Measurements from ENCODE around the gene CHSY1.

The CHSY1 gene

GRCh38 chr15:101269479-101270223, 17.8 kb upstream of the CHSY1 start:
- DNase-seq: no peak

DNA sequence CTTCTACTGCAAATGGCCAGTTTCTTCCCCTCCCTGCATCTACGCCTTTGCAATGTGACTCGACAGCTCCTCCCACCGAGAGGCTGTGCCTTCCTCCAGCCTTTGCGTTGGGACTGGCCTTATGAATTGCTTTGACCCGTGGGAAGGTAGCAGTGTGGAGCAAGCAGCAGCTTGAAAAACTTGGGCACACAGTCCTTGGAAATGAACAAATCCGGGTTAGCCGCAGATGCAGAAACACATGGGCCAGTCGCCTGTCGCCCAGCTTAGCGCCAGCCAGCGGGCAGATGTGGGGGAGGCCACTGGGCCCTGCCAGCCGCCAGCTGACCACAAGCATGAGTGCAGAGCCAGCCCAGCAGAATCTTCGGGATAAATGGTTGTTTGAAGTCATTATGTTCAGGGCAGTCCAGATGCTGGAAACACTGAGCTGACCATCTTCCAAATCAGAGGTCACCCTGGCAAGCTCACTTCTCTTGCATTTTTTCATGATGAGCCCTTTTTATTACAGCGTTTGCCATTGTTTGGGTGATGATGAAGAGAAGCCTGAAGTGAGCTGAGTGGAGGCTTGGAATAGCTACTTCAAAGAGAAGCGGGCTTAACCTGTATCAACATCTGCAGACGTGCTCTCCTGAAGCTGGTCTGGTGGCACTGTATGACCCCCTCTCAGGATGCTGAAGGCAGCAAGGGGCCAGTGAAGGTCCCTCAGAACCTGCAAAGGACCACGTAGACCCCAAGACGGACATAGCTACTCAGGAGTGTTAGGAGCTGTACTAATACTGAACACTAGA, 15.7 kb upstream of the CHSY1 start:
- peak; percentile 87 for DNase-seq

DNA sequence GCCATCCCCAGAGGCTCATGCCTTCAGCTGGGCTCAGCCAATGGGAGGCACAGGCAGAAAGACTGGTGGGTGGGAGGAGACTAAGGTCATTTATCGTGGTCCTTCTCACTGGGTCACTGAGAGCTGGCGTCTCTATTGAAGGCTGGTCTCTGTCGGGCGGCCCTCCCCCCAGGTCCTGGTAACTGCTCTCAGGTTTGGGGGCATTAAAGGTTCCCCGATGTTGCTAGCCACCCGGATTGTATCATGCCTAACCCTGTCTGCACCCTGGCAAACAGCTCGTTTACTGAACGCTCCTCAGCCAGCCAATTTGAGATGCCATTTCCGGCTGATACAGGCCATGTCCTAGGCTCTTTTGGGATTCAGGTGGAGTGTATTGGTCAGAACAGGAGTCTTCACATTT, 14.9 kb upstream of the CHSY1 start:
- DNase-seq: no peak

DNA sequence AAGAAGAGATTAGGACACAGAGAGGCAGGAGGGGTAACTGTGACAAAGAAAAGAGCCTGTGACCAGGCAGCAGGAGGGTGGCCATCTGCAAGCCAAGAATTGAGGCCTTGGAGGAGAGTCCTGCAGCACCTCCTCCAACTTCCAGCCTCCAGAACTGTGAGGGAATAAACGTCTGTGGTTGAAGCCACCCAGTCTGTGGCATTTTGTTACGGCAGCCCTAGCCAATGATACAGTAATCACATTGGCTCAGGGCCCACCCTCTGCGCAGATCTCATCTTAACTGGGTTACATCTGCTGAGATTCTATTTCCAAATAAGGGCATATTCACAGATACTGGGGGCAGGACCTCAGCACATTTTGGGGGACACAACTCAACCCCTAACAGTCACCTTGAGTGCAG, 14.2 kb upstream of the CHSY1 start:
- peak; percentile 35 for DNase-seq

GRCh38 chr15:101264911-101265641, 13.2 kb upstream of the CHSY1 start:
- no peak for DNase-seq

- peak; percentile 35 for DNase-seq
Observed at GRCh38 chr15:101264011-101264410, 12.2 kb upstream of the CHSY1 start.

DNA sequence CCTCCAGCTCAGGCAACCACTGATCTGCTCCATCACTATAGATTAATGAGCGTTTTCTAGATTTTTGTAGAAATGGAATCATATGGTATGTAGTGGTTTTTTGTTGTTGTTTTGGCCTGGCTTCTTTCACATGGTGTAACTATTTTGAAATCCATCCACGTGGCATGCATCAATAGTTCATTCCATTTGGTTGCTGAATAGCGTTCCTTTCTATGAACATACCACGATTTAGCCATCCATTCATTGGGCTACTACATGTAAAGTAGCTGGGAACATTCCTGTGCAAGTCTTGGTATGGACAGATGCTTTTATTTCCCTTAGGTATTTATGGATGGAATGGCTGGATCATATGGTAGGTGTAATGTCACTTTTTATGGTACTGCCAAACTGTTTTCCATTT, 10.7 kb upstream of the CHSY1 start:
- DNase-seq: no peak

DNA sequence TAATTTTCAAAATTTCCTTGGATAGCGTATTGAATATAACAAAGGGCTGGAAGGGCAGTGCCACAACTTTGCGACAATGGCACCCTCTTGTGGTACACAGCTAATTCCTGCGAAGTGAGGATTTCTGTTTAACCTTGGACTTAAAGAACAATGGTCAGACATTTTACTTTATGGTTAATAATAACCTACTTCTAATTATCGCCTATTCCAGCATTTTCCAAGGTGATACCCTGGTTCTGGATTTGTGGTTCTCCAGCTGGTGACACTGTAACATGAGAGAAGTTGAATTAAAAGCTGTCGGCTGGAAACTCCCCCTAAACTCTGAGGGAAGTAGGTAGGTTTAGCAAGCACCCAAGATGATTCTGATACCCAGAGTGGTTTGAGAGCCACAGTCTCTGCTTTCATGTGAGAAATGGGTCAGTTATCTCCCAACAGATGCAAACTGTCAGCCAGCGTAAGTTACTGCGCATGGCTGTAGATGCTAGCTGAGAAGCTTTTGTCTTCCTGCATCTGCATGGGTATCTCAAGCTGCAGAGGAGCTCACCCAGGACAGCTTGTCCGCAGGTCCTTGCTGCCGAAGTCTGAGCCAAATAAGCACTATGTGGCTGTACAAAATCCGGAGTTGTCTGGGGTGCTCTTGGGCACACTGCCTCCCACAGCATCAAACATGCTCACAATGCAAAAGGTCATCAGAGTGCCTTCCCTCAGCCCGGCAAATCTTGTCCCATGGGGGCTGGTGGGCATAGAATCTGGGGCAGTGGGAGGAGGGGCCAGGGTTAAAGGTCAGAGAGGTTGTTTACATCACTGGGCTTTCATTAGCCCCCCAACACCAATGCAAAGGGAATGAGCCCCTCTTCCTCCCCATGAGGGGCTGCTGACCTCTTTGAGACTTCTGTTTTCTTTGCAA, 6.6 kb upstream of the CHSY1 start:
- DNase-seq: peak; percentile 68

DNA sequence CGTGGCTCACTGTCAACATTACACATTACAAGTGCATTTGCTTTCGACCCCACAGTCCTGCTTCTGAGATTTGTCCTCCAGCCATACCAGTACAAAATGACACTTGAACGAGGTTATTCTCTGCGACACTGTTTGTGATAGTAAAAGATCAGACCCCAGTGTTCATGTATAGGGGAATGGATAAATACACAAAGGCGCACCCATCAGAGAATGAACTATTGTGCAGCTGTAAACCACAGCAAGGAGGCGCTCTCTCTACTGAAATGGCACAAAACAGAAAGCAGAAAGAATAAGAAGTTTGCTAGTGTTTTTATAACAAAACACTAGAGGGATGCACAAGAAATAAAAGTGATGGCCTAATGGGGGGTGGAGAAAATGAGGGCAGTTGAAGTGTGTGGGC, 4.9 kb upstream of the CHSY1 start:
- DNase-seq: no peak

- DNase-seq: no peak
Observed at GRCh38 chr15:101255615-101256241, 3.9 kb upstream of the CHSY1 start.

- DNase-seq: no peak
Observed at GRCh38 chr15:101255051-101255395, 3.2 kb upstream of the CHSY1 start.

DNA sequence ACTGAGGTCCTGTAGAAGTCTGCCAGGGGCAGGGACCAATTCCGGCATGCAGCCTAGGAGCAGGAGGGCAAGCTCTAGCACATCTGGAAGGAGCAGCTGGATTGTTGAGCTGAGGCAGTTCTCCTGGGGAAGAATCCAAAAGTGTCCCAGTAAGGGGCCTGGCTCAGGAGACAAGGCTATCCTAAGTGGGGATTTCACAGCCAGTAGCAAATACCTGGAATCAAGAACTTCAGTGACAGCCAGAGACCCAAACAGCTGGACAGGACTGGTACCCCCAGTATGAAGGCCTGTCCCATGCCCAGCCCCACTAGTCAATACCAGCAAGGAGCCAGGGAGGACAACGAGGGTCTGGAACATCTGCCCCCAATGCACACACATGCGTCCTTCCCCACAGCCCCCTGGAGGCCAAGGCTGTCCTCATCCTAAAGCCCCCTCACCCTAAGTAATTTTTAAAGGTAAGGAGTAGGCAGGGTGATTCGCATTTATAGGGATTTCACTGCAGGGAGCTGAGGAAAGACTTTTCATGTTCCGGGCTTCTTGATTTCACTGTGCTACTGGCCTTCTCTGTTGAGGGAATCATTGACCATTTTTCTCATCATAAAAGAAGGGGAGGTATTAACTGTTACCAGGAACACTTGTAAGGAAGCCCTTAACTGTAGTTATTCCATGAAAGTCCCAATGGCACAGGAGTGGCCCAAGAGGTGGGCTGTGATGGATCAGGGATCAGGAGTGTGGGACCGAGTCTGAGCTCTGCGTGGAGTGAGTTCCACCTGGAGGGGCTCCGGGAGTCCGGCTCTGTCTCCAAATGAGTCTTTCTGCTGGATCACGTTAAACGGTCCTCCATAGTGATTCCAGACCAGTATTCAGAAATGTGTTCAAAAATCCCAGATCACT, 2.6 kb upstream of the CHSY1 start:
- DNase-seq: no peak

- no peak for DNase-seq
Observed at GRCh38 chr15:101252836-101253235, 988 bp upstream of the CHSY1 start.

GRCh38 chr15:101250873-101251829, 697 bp downstream of the CHSY1 start:
- peak; percentile 46 for DNase-seq

GRCh38 chr15:101250341-101250831, 1.5 kb downstream of the CHSY1 start:
- DNase-seq: peak; percentile 72

GRCh38 chr15:101248274-101248673, 3.6 kb downstream of the CHSY1 start:
- DNase-seq: no peak

DNA sequence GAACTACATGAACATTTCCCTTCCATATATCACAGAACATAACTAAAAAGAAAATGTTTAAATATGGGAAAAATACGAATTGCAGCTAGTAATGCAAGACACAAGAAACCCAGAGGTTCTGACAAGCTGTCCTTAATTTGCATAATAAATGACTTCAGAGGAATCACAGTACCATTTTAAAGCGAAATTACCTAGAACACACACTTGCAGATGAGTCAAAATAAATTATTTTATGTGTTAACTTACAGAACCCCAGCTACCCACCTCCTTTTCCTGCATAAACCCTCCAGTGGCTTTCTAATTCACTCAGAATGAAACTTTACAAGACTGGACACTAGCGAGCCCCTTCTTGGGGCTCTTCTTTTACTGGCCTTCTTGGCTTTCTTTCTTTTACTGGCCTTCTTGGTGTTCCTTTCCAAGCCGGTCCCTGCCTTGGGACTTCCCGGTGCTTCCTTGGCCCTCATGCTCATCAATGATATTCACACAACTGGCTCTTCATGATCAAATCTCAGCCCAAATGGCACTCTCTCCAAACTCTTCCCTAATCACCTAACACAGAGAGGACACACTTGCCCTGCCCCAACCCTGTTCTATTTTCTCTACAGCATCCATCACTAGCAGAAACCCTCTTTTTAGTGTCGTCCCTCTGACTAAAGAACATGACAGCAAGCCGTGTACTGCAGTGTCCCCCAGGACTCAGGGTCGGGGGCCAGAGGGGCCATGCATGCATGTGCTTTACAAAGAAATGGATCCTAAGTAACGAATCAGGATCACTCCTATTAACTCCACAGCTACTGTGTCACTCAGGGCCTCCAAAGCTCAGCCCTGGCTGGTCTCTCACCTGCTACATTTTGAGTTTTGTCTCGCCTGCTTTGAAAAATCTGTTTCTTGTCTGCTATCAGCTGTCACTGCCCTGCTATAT, 4.8 kb downstream of the CHSY1 start:
- DNase-seq: no peak

GRCh38 chr15:101246391-101246790, 5.5 kb downstream of the CHSY1 start:
- DNase-seq: no peak

All from EL (cell line).